Liver (tissue), 9 donors: ENCODE results near the gene C2. TPM values are rescaled to one million over a fixed set of nuclear protein-coding genes. Genes with fewer than 3 reads are reported as not detected.

Source experiments
- DNase-seq: peaks from one replicate; pipeline ENCODE4 v3.0.0-alpha.2; 2017; ENCODE audit warnings: low spot score
- H3K27ac ChIP-seq, 2 donors: one replicate each; pipeline ENCODE4 v1.7.0; 2013; ENCODE audit warnings: inconsistent platforms in 2 of 2, low read length in 2 of 2, control low read depth in 1 of 2, low read depth in 1 of 2, mild to moderate bottlenecking in 1 of 2
- H3K27me3 ChIP-seq, 4 donors: one replicate each; pipeline versions ENCODE4 v1.6.1 to v1.7.0; 2013; ENCODE audit warnings: low read length in 3 of 4, inconsistent platforms in 1 of 4, mild to moderate bottlenecking in 1 of 4, moderate library complexity in 1 of 4; ENCODE audit not compliant: control insufficient read depth in 4 of 4, insufficient read depth in 4 of 4
- H3K36me3 ChIP-seq, 4 donors: one replicate each; pipeline versions ENCODE4 v1.6.1 to v1.7.0; 2013; ENCODE audit warnings: low read length in 3 of 4, mild to moderate bottlenecking in 3 of 4, low read depth in 1 of 4, moderate library complexity in 1 of 4; ENCODE audit not compliant: control insufficient read depth in 4 of 4, insufficient read depth in 3 of 4
- H3K4me1 ChIP-seq, 4 donors: one replicate each; pipeline versions ENCODE4 v1.6.1 to v1.7.0; 2013; ENCODE audit warnings: low read length in 3 of 4, mild to moderate bottlenecking in 3 of 4, moderate library complexity in 1 of 4; ENCODE audit not compliant: control insufficient read depth in 4 of 4, insufficient read depth in 4 of 4
- H3K4me3 ChIP-seq, 3 donors: one replicate each; pipeline versions ENCODE4 v1.6.1 to v1.7.0; 2013; ENCODE audit warnings: low read length in 3 of 3, control low read depth in 1 of 3, low read depth in 1 of 3, mild to moderate bottlenecking in 1 of 3
- H3K9ac ChIP-seq, 2 donors: one replicate each; pipeline ENCODE4 v1.7.0; 2013; ENCODE audit warnings: low read length in 2 of 2, mild to moderate bottlenecking in 2 of 2, moderate library complexity in 2 of 2, control low read depth in 1 of 2, low read depth in 1 of 2
- H3K9me3 ChIP-seq, 4 donors: one replicate each; pipeline versions ENCODE4 v1.6.1 to v1.7.0; 2013; ENCODE audit warnings: low read length in 3 of 4; ENCODE audit not compliant: control insufficient read depth in 4 of 4
- EGR1 ChIP-seq, 2 donors: IDR thresholded peaks; 2 replicates each; pipeline ENCODE4 v1.6.1; 2016 to 2018; ENCODE audit warnings: antibody characterized with exemption in 2 of 2, low read depth in 2 of 2
- FOXA1 ChIP-seq: IDR thresholded peaks from 2 replicates; pipeline ENCODE4 v1.6.1; 2016; ENCODE audit warnings: antibody characterized with exemption
- FOXA2 ChIP-seq: IDR thresholded peaks from 2 replicates; pipeline ENCODE4 v1.6.1; 2016; ENCODE audit warnings: antibody characterized with exemption
- GABPA ChIP-seq, 2 donors: IDR thresholded peaks in 1 of 2; conservative IDR thresholded peaks in 1 of 2; 2 replicates each; pipeline ENCODE4 v1.6.1; 2016; ENCODE audit warnings: antibody characterized with exemption in 2 of 2, mild to moderate bottlenecking in 1 of 2, moderate library complexity in 1 of 2
- HNF4A ChIP-seq, 2 donors: conservative IDR thresholded peaks; 2 replicates each; pipeline ENCODE4 v1.6.1; 2016; ENCODE audit warnings: antibody characterized with exemption in 2 of 2, mild to moderate bottlenecking in 2 of 2
- HNF4G ChIP-seq: IDR thresholded peaks from 2 replicates; pipeline ENCODE4 v1.6.1; 2016; ENCODE audit warnings: antibody characterized with exemption
- JUND ChIP-seq, 2 donors: IDR thresholded peaks; 2 replicates each; pipeline ENCODE4 v1.6.1; 2016; ENCODE audit warnings: antibody characterized with exemption in 2 of 2
- RAD21 ChIP-seq, 2 donors: IDR thresholded peaks; 2 replicates each; pipeline ENCODE4 v1.6.1; 2016; ENCODE audit warnings: antibody characterized with exemption in 2 of 2, mild to moderate bottlenecking in 2 of 2
- RXRA ChIP-seq, 2 donors: IDR thresholded peaks; 2 replicates each; pipeline ENCODE4 v1.6.1; 2017 to 2018; ENCODE audit warnings: antibody characterized with exemption in 2 of 2, mild to moderate bottlenecking in 1 of 2
- SP1 ChIP-seq: IDR thresholded peaks from 2 replicates; pipeline ENCODE4 v1.6.1; 2018; ENCODE audit warnings: antibody characterized with exemption, mild to moderate bottlenecking
- TAF1 ChIP-seq: conservative IDR thresholded peaks from 2 replicates; pipeline ENCODE4 v1.6.1; 2016; ENCODE audit warnings: antibody characterized with exemption, mild to moderate bottlenecking
- YY1 ChIP-seq: IDR thresholded peaks from 2 replicates; pipeline ENCODE4 v1.6.1; 2016; ENCODE audit warnings: antibody characterized with exemption, mild to moderate bottlenecking
- WGBS: extraction: QIAGEN DNeasy Blood & Tissue Kit; methylation state at CpG from one replicate; pipeline ENCODE4 v1.1.7; 2013; 5-methylcytosine and 5-hydroxymethylcytosine counted together
- polyA plus RNA-seq, 2 donors: library from polyadenylated mRNA; stranded (reverse) in 1 of 2; unstranded in 1 of 2; fragments of 200-250 nt in 1 of 2; fragments of >200 nt in 1 of 2; fragmentation: Nextera tagmentation in 1 of 2; extraction: Ambion mirVana in 1 of 2; gene quantifications; one replicate each; pipeline versions ENCODE4 v1.2.1 to v1.2.3, GENCODE V29; 2013 to 2015
- total RNA-seq, 2 donors: library from RNA; depleted of rRNA; stranded (reverse); fragments of >200 nt; gene quantifications; one replicate each; pipeline ENCODE4 v1.2.3, GENCODE V29; 2014
- TF ChIP-seq, protein P1 (sequence below): IDR thresholded peaks from 2 replicates; pipeline ENCODE4 v1.6.1; 2016; ENCODE audit warnings: antibody characterized with exemption
- TF ChIP-seq, protein P2 (sequence below): fragments of 150-350 bp; IDR thresholded peaks from 2 replicates; pipeline ENCODE4 v1.5.1; 2017; ENCODE audit warnings: improper control_type of control experiment, low read depth, low read length; ENCODE audit not compliant: missing input control
- donor health status: healthy.
- donor health status: healthy.
- donor health status: healthy.
- donor health status: healthy.
- donor health status: healthy.

C2 gene
- total and polyA plus RNA-seq, 4 donors: 212 to 522 (median 397) TPM

DNA sequence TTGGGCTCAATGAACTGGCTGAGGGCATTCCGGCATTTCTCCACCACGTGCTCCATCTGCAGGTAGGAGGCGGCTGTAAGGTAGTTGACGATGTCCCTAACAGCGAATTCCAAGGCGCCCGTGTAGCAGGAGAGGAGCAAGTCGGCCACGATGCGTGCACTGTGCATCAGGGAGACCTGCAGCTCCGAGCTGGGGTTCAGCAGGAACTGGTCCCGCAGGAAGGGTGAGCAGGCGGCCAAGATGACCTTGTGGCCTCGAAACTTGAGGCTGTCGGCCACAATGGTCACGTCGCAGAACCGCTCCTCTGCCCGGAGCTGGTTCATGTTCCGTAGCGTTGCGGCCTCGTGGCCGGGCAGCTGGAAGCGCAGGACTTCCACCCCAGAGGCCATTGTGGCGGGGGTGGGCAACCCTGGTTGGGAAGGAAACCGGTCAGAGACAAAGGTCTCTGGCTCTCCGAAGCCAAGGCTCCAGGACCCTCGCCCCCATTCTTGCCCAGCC is 26.6 kb upstream of the C2 start:
- Histone ChIP-seq H3K36me3 (peaks cover 0 to under 1% (median 0%) of the 10 kb centered on the region in 4 donors), H3K27ac (peak overlapping the region; percentile 81 to 90), H3K9me3 (no peaks in the 10 kb centered on the region), H3K4me3 (peak overlapping the region in 1 of 3 donors; percentile 77), H3K4me1 (peaks cover 10 to 45% (median 29%) of the 10 kb centered on the region in 4 donors), H3K9ac (no peak overlapping the region), H3K27me3 (no peaks in the 10 kb centered on the region)
- WGBS: 34% methylated on average over 29 of the region's 29 CpGs
- DNase-seq: no peak
- TF ChIP-seq FOXA2 (no peak), HNF4G (no peak), HNF4A (conservative IDR thresholded peaks at IDR 0.05) (no peak), EGR1 (IDR thresholded peaks at IDR 0.05; ENCODE audit: low read depth in 2 of 2) (no peak), SP1 (no peak), FOXA1 (no peak), RAD21 (IDR thresholded peaks at IDR 0.05) (no peak), RXRA (IDR thresholded peaks at IDR 0.05) (no peak), JUND (IDR thresholded peaks at IDR 0.05) (no peak)
- TF ChIP-seq, protein P1, sequence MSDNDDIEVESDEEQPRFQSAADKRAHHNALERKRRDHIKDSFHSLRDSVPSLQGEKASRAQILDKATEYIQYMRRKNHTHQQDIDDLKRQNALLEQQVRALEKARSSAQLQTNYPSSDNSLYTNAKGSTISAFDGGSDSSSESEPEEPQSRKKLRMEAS: no peak
- TF ChIP-seq, protein P2, sequence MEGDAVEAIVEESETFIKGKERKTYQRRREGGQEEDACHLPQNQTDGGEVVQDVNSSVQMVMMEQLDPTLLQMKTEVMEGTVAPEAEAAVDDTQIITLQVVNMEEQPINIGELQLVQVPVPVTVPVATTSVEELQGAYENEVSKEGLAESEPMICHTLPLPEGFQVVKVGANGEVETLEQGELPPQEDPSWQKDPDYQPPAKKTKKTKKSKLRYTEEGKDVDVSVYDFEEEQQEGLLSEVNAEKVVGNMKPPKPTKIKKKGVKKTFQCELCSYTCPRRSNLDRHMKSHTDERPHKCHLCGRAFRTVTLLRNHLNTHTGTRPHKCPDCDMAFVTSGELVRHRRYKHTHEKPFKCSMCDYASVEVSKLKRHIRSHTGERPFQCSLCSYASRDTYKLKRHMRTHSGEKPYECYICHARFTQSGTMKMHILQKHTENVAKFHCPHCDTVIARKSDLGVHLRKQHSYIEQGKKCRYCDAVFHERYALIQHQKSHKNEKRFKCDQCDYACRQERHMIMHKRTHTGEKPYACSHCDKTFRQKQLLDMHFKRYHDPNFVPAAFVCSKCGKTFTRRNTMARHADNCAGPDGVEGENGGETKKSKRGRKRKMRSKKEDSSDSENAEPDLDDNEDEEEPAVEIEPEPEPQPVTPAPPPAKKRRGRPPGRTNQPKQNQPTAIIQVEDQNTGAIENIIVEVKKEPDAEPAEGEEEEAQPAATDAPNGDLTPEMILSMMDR: no peak

DNA sequence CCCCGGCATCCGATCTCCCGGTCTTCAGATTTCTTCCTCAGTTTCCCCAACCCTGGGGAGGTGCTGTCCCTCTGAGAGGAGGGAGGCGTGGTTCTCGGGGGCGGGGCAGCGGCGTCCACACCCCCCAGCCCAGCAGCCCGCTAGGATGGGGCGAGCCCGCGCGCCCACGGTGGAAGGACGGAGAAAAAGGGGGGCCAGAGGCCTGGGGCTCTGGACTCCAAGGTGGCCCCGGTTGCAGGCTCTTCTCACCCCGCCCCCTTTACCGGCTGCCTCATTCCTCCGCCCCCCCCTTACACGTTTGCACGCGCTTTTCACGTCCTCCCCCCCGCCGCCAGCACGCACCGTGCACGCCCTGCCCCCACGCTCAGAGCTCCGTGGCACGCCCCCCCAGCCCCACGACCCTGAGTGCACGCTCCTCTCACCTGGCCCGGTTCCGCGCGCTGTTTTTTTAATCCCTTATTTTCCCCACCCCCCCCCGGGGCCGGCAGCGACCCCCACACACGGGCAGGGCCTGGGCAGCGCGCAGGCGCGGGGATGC is 26.0 kb upstream of the C2 start:
- Histone ChIP-seq H3K9me3 (no peaks in the 10 kb centered on the region), H3K27ac (peak overlapping the region; percentile 81 to 90), H3K27me3 (no peaks in the 10 kb centered on the region), H3K4me3 (peak overlapping the region in 1 of 3 donors; percentile 77), H3K4me1 (peaks cover 10 to 42% (median 29%) of the 10 kb centered on the region in 4 donors), H3K9ac (no peak overlapping the region), H3K36me3 (no peaks in the 10 kb centered on the region)
- TF ChIP-seq, protein P1: no peak
- TF ChIP-seq EGR1 (IDR thresholded peaks at IDR 0.05; ENCODE audit: low read depth in 2 of 2): peak in 1 of 2 donors; percentile 35
- no peak for TF ChIP-seq YY1
- TF ChIP-seq TAF1: no peak
- TF ChIP-seq GABPA (IDR thresholded peaks at IDR 0.05 in 1 of 2, conservative IDR thresholded peaks at IDR 0.05 in 1 of 2): no peak
- peak; percentile 56 for DNase-seq
- 2% methylated on average over 45 of the region's 45 CpGs for WGBS

DNA sequence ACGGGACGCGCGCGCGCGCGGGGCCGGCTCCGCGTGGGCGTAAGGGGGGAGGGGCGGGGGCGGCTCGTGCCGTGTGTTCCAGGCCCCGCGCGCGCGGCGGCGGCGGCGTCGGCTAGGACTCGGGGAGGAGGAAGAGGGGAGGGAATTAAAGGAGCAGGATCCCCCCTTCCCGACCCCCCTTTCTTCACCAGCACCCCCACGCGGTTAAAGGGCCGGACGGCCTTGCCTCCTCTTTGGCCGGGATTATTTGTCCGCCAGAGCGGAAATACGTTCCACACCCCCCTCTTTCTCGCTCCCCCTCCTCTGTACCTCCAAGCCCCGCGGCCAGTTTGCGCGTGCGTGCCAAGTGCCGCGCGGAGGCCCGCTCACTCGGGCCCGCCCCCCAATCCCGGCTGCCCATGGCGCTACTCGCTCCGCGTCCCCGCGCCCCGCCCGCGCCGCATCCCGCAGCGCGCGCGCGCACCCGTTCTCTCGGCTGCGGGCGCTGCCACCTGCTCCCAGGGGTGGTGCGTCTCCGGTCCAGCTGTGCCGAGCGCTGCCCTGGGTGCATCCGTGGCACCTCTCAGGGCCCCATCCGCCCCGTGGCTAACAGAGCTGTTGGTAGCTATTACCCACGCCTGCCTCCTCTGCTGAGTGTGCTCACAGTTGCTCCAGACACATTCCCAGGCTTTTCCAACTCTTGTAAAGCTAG is 25.4 kb upstream of the C2 start, which contains the start of gene ZBTB12:
ZBTB12 (minus strand) TSS at position 134 of the 691 bp plus-strand sequence. CDS start 781 bp downstream, outside the sequence.
- no peaks in the 10 kb centered on the region for H3K9me3 ChIP-seq
- H3K36me3 ChIP-seq: no peaks in the 10 kb centered on the region
- H3K4me1 ChIP-seq: peaks cover 7 to 38% (median 28%) of the 10 kb centered on the region in 4 donors
- TF ChIP-seq EGR1 (IDR thresholded peaks at IDR 0.05; ENCODE audit: low read depth in 2 of 2) (peak in 1 of 2 donors; percentile 23), RXRA (IDR thresholded peaks at IDR 0.05) (no peak), RAD21 (IDR thresholded peaks at IDR 0.05) (peak; percentile 23 to 39)
- whole genome bisulfite sequencing: under 1% methylated on average over 77 of the region's 77 CpGs
- peak within 1 kb of the TSS; percentile 61 to 77 (median 63) for H3K4me3 ChIP-seq
- H3K27ac ChIP-seq: peak within 1 kb of the TSS; percentile 81 to 90
- H3K9ac ChIP-seq: peak within 1 kb of the TSS; percentile 43 to 92
- H3K27me3 ChIP-seq: no peaks in the 10 kb centered on the region
- peak; percentile 78 for DNase-seq
